Measurements from ENCODE around the gene SPNS3.

- no peak for TF ChIP-seq CTCF (IDR thresholded peaks at IDR 0.05)
- TF ChIP-seq POLR2A (IDR thresholded peaks at IDR 0.05) = no peak
Observed at GRCh38 chr17:4405699-4406098, 28.0 kb upstream of the SPNS3 start.
